ENCODE results near the gene PRKACA. TPM values are rescaled to one million over a fixed set of nuclear protein-coding genes. Genes with fewer than 3 reads are reported as not detected.

PRKACA gene
- total and polyA plus RNA-seq, 2 donors (not counting 3 experiments of a cell fraction or from before 2014, with no cell fraction given), result 44.2 to 97.5 TPM

GRCh38 chr19:14061751-14062557 lies 55.6 kb downstream of the PRKACA start, which contains the start of gene PALM3:
TSS of gene PALM3 (minus strand) at chr19:14062076. CDS start at chr19:14061980, 96 bp downstream.
- no TSS peak for BruUV-seq (replicated peaks)
- Histone ChIP-seq H3K9ac (replicated peaks; ENCODE audit: extremely low read depth, insufficient read depth, low read length) (no peak within 1 kb of the TSS), H3K9me1 (replicated peaks; ENCODE audit: control insufficient read depth, extremely low read depth, insufficient read depth, low read length) (no peaks in the 10 kb centered on the region), H3K36me3 (ENCODE audit: control insufficient read depth in 2 of 2, extremely low read depth in 1 of 2, insufficient read depth in 2 of 2, low read length in 2 of 2) (no peaks in the 10 kb centered on the region), H2AFZ (ENCODE audit: low read depth, low read length) (no peak within 1 kb of the TSS), H3K79me2 (ENCODE audit: control insufficient read depth, insufficient read depth, low read length) (no peaks in the 10 kb centered on the region), H3K4me2 (ENCODE audit: insufficient read depth, low read length) (no peak within 1 kb of the TSS), H4K20me1 (replicated peaks; ENCODE audit: control insufficient read depth, extremely low read depth, insufficient read depth, low read length) (no peaks in the 10 kb centered on the region), H3K27ac (ENCODE audit: insufficient read depth, low read depth, low read length) (no peak within 1 kb of the TSS), H3K4me1 (ENCODE audit: control insufficient read depth, extremely low read depth, insufficient read depth, low read length) (no peaks in the 10 kb centered on the region), H3K4me3 (replicated peaks in 1 of 3; ENCODE audit: insufficient read depth in 1 of 3, low read depth in 1 of 3, low read length in 3 of 3) (no peak within 1 kb of the TSS), H3K27me3 (ENCODE audit: control insufficient read depth in 2 of 2, insufficient read depth in 2 of 2, low read length in 2 of 2) (peaks cover 7 to 8% of the 10 kb centered on the region in 2 experiments), H3K9me3 (replicated peaks; ENCODE audit: control insufficient read depth, insufficient read depth, low read length) (no peaks in the 10 kb centered on the region)
- TF ChIP-seq GATA2 (IDR thresholded peaks at IDR 0.05; ENCODE audit: insufficient read depth, insufficient read length, low read depth, low read length) (no peak), CTCF (IDR thresholded peaks at IDR 0.05; ENCODE audit: extremely low read depth in 1 of 2, insufficient read depth in 1 of 2, low read depth in 1 of 2, low read length in 2 of 2) (no peak), MYC (IDR thresholded peaks at IDR 0.05; ENCODE audit: low read depth, low read length) (no peak), FOS (IDR thresholded peaks at IDR 0.05; ENCODE audit: borderline replicate concordance, insufficient read depth, low read length) (no peak), EZH2 (IDR thresholded peaks at IDR 0.05; ENCODE audit: borderline replicate concordance, low read depth, low read length, severe bottlenecking) (no peak), MAX (IDR thresholded peaks at IDR 0.05; ENCODE audit: insufficient read depth, insufficient read length) (no peak), POLR2A (IDR thresholded peaks at IDR 0.05; ENCODE audit: low read depth, low read length) (no peak), JUN (IDR thresholded peaks at IDR 0.05; ENCODE audit: borderline replicate concordance, insufficient read depth, insufficient read length, low read depth) (no peak), POLR2AphosphoS5 (IDR thresholded peaks at IDR 0.05; ENCODE audit: insufficient read depth, low read depth, low read length) (no peak)
- dilution Hi-C loops (cut with MboI; ENCODE audit: extremely low pct_ligation_motif_present, low sequenced_read_pairs) (no loop called here), intact Hi-C loops (cut with micrococcal nuclease) (no loop called here)
- POLR2A ChIA-PET, result no interaction called here
- FAIRE-seq, result no peak
- CTCF ChIA-PET, result interaction anchor here (1.6 to 3.4 kb wide), 2 partner anchors 15 to 68 kb away, joined by 4 to 58 read pairs; no protein-coding TSS in a partner anchor
- no peak for DNase-seq (ENCODE audit: low read depth, low spot score)

All from endothelial cell of umbilical vein (primary cell).